Ovary (tissue), 9 donors: ENCODE results near the gene ZNF621. TPM values are rescaled to one million over a fixed set of nuclear protein-coding genes. Genes with fewer than 3 reads are reported as not detected.
"Not testable (repeated sequence)": the region's sequence is repeated elsewhere in the genome, so short reads cannot be mapped to it uniquely, and the experiment has no call there.

Source experiments
- DNase-seq, 5 donors: peaks; one replicate each; pipeline ENCODE4 v3.0.0-alpha.2; 2019 to 2020
- H3K27ac ChIP-seq, 2 donors: fragments of 200-600 bp; one replicate each; pipeline versions ENCODE4 v1.5.1 to v1.8.0; 2019 to 2022
- H3K27me3 ChIP-seq: fragments of 200-600 bp; one replicate; pipeline ENCODE4 v1.8.0; 2022
- H3K36me3 ChIP-seq: fragments of 200-600 bp; sonication (generic); one replicate; pipeline ENCODE4 v1.5.1; 2019
- H3K4me1 ChIP-seq: one replicate; pipeline ENCODE4 v1.8.1; 2013; ENCODE audit warnings: mild to moderate bottlenecking, moderate library complexity; ENCODE audit not compliant: insufficient read depth
- H3K4me3 ChIP-seq: fragments of 200-600 bp; sonication (generic); one replicate; pipeline ENCODE4 v1.5.1; 2017
- H3K9me3 ChIP-seq, 2 donors: fragments of 200-600 bp in 1 of 2; sonication (generic) in 1 of 2; one replicate each; pipeline versions ENCODE4 v1.5.1 to v1.8.1; 2013 to 2019; ENCODE audit warnings: mild to moderate bottlenecking in 1 of 2, moderate library complexity in 1 of 2
- CTCF ChIP-seq, 3 donors: fragments of 450-650 bp in 2 of 3; fragments of 200-600 bp in 1 of 3; IDR thresholded peaks; one replicate each; pipeline versions ENCODE4 v1.5.1 to v1.8.0; 2016 to 2022; ENCODE audit warnings: antibody characterized with exemption in 3 of 3, mild to moderate bottlenecking in 1 of 3
- EP300 ChIP-seq: sonication (generic); formaldehyde crosslinking; IDR thresholded peaks from one replicate; pipeline ENCODE4 v1.6.1; 2017; ENCODE audit warnings: antibody characterized with exemption
- POLR2A ChIP-seq: fragments of 450-650 bp; IDR thresholded peaks from one replicate; pipeline ENCODE4 v1.6.1; 2017; ENCODE audit warnings: antibody characterized with exemption, mild to moderate bottlenecking, moderate library complexity
- WGBS, 3 donors: extraction: QIAGEN DNeasy Blood & Tissue Kit in 1 of 3; methylation state at CpG; one replicate each; pipeline versions ENCODE4 v1.1.5 to v1.1.7; 2013 to 2017; 5-methylcytosine and 5-hydroxymethylcytosine counted together
- intact Hi-C, 4 donors: fragments of 100-400 bp; cut with DNase I; formaldehyde crosslinking; loops; one replicate each; pipeline versions ENCODE4 v1.11.0 to v1.15.1; 2022 to 2023
- polyA plus RNA-seq, 2 donors: library from polyadenylated mRNA; stranded (reverse); fragments of 200-250 nt in 1 of 2; fragments of 350-450 nt in 1 of 2; fragmentation: Illumina TruSeq in 1 of 2; extraction: RNeasy Lipid Tissue Mini Kit (QIAGEN cat#74804) in 1 of 2; gene quantifications; one replicate each; pipeline ENCODE4 v1.2.3, GENCODE V29; 2013 to 2014
- total RNA-seq, 7 donors: library from RNA; depleted of rRNA in 2 of 7; stranded (reverse); fragments of >200 nt in 2 of 7; fragmentation: NEBNext Ultra II Directional in 3 of 7; extraction: Animal tissue kit (Norgen Biotek cat#: 25700) in 3 of 7; gene quantifications; one replicate each; pipeline versions ENCODE4 v1.1.0 to v1.2.4, GENCODE V29; 2016 to 2023
- donor health status: DM: no; HTN: no; CAD: no; lungs with moderate emphysema.
- donor health status: DM: no; HTN: no; CAD: no.
- donor health status: Bipolar disorder and iron deficiency.
- donor health status: DM: yes; HTN: yes; CAD: no.
- donor health status: DM: no; HTN: no; CAD: no.
- donor health status: DM: yes; HTN: yes; CAD: no.

Gene ZNF621
- total and polyA plus RNA-seq, 9 donors, result 8.0 to 28.5 (median 17.6) TPM

DNA sequence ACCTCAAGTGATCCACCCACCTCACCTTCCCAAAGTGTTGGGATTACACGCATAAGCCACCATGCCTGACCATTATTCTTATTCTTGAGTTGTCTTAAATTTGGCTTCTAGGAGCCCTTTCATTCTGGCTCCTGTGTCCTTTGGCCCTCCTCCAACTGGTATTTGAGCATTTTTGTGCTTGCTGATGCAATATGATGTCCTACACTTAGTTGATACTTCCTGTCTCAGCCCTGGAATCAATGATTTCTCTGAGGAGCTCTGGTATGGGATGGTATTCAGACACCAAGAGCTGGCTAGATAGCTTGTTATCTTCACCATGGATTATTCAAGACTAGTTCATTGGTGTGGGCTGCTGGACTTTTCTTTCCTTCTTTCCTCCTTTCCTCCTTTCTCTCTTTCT, 25.4 kb downstream of the ZNF621 start:
- DNase-seq, result no peak
- intact Hi-C loops, result no loop called here
- Histone ChIP-seq H3K4me3 (no peak overlapping the region), H3K27ac (no peak overlapping the region), H3K36me3 (no peaks in the 10 kb centered on the region), H3K9me3 (no peaks in the 10 kb centered on the region), H3K4me1 (no peaks in the 10 kb centered on the region), H3K27me3 (no peaks in the 10 kb centered on the region)
- WGBS, 3 donors, result 95 to 100% (median 96%) methylated on average over 1 of the region's 1 CpG
- TF ChIP-seq CTCF (IDR thresholded peaks at IDR 0.05) (no peak), EP300 (no peak), POLR2A (no peak)

- no peaks in the 10 kb centered on the region for H3K36me3 ChIP-seq
- intact Hi-C loops, result no loop called here
- no peak for DNase-seq
- WGBS, 3 donors, result 75 to 77% (median 76%) methylated on average over 7 of the region's 7 CpGs
- no peaks in the 10 kb centered on the region for H3K4me1 ChIP-seq
- H3K9me3 ChIP-seq, result no peaks in the 10 kb centered on the region
- TF ChIP-seq POLR2A (no peak), CTCF (IDR thresholded peaks at IDR 0.05) (no peak), EP300 (no peak)
- no peaks in the 10 kb centered on the region for H3K27me3 ChIP-seq
- H3K4me3 ChIP-seq, result no peak overlapping the region
- H3K27ac ChIP-seq, result no peak overlapping the region
Measured at GRCh38 chr3:40557575-40558161, 32.9 kb downstream of the ZNF621 start.

GRCh38 chr3:40562482-40562881, 37.7 kb downstream of the ZNF621 start:
- H3K36me3 ChIP-seq, DNase-seq, intact Hi-C loops, H3K27me3 ChIP-seq, H3K4me3 ChIP-seq, H3K4me1 ChIP-seq, H3K9me3 ChIP-seq, H3K27ac ChIP-seq: not testable (repeated sequence)
- 78 to 89% (median 85%) methylated on average over 9 of the region's 9 CpGs for WGBS, 3 donors

DNA sequence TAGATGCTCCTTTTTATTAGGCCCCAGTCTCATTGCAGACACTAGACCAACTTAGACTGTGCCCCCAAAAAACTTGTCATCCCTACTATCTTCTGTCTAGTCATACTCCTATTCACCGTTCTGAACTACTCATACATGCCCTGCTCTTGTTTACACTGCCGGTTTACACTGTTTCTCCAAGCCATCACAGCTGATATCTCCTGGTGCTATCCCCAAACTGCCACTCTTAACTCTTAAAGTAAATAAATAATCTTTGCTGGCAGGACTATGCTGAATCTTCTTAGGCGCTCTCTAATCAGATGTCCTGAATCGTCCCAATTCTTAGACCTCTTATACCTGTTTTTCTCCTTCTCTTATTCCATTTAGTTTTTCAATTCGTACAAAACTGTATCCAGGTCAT, 40.9 kb downstream of the ZNF621 start:
- H3K4me3 ChIP-seq, DNase-seq, H3K36me3 ChIP-seq, H3K9me3 ChIP-seq, H3K27ac ChIP-seq, H3K4me1 ChIP-seq, intact Hi-C loops, H3K27me3 ChIP-seq: not testable (repeated sequence)
- 86 to 93% (median 91%) methylated on average over 5 of the region's 5 CpGs for WGBS, 3 donors

- no peaks in the 10 kb centered on the region for H3K36me3 ChIP-seq
- WGBS, 3 donors, result 15 to 33% (median 16%) methylated on average over 4 of the region's 4 CpGs
- H3K27me3 ChIP-seq, result no peaks in the 10 kb centered on the region
- no peaks in the 10 kb centered on the region for H3K4me1 ChIP-seq
- H3K27ac ChIP-seq, result no peak overlapping the region
- no peak for DNase-seq
- TF ChIP-seq CTCF (IDR thresholded peaks at IDR 0.05), result no peak
- no peak for TF ChIP-seq POLR2A
- TF ChIP-seq EP300, result no peak
- no peaks in the 10 kb centered on the region for H3K9me3 ChIP-seq
- intact Hi-C loops, result no loop called here
- H3K4me3 ChIP-seq, result no peak overlapping the region
Measured at GRCh38 chr3:40566694-40567093, 41.9 kb downstream of the ZNF621 start.

DNA sequence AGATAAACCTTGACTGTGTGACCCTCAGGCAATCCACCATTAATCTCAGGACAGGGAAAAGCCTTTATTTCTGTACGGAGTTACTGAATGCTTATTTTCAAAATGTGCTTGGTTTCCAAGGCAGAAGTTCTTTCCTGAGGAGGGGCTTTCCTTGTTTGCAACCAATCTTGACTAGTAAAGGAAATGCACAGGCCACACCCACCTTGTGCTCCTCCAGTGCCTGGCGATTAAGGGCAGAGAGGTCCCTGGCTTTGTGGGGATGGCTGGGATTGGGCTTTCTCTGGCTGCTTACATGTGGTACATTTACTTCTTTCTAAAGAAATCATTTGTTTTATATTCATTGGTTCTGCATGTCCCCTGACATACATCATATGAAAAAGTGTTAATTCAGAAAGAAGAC, 47.8 kb downstream of the ZNF621 start:
- H3K36me3 ChIP-seq, result no peaks in the 10 kb centered on the region
- no peaks in the 10 kb centered on the region for H3K27me3 ChIP-seq
- TF ChIP-seq EP300 (no peak), CTCF (IDR thresholded peaks at IDR 0.05) (no peak), POLR2A (no peak)
- WGBS, 3 donors, result 32 to 40% (median 39%) methylated on average over 2 of the region's 2 CpGs
- no peak overlapping the region for H3K27ac ChIP-seq
- H3K4me1 ChIP-seq, result no peaks in the 10 kb centered on the region
- no peaks in the 10 kb centered on the region for H3K9me3 ChIP-seq
- no peak for DNase-seq
- intact Hi-C loops, result no loop called here
- no peak overlapping the region for H3K4me3 ChIP-seq
